ENCODE results near the gene USP32. TPM values are rescaled to one million over a fixed set of nuclear protein-coding genes. Genes with fewer than 3 reads are reported as not detected.

USP32 gene
- total and polyA plus RNA-seq, 2 of the 8 experiments (the other 6 are each of a cell fraction or from before 2014, with no cell fraction given) = 29.6 to 112 TPM

- TF ChIP-seq USF2 (IDR thresholded peaks at IDR 0.05; ENCODE audit: low read length) = no peak
- TF ChIP-seq SIRT6 (IDR thresholded peaks at IDR 0.05; ENCODE audit: low read length) = no peak
Measured at GRCh38 chr17:60335289-60335688, 56.6 kb downstream of the USP32 start (continued).
